Fibroblast of lung (primary cell): Measurements from ENCODE around the gene UBR4.

Experiments
- EZH2 ChIP-seq: IDR thresholded peaks from 2 replicates; pipeline ENCODE4 v1.5.1; 2012; ENCODE audit warnings: low read length, control low read depth, mild to moderate bottlenecking; ENCODE audit errors: missing control alignments
- TF ChIP-seq, protein P1 (sequence below), 2 donors: IDR thresholded peaks in 1 of 2; conservative IDR thresholded peaks in 1 of 2; 1 replicate in 1 of 2; 2 replicates in 1 of 2; pipeline ENCODE4 v1.5.1; 2011 to 2012; ENCODE audit warnings: low read length in 2 of 2, control low read depth in 1 of 2, inconsistent platforms in 1 of 2, low read depth in 1 of 2, mild to moderate bottlenecking in 1 of 2

- TF ChIP-seq, protein P1, sequence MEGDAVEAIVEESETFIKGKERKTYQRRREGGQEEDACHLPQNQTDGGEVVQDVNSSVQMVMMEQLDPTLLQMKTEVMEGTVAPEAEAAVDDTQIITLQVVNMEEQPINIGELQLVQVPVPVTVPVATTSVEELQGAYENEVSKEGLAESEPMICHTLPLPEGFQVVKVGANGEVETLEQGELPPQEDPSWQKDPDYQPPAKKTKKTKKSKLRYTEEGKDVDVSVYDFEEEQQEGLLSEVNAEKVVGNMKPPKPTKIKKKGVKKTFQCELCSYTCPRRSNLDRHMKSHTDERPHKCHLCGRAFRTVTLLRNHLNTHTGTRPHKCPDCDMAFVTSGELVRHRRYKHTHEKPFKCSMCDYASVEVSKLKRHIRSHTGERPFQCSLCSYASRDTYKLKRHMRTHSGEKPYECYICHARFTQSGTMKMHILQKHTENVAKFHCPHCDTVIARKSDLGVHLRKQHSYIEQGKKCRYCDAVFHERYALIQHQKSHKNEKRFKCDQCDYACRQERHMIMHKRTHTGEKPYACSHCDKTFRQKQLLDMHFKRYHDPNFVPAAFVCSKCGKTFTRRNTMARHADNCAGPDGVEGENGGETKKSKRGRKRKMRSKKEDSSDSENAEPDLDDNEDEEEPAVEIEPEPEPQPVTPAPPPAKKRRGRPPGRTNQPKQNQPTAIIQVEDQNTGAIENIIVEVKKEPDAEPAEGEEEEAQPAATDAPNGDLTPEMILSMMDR (conservative IDR thresholded peaks at IDR 0.05 in 1 of 2, IDR thresholded peaks at IDR 0.05 in 1 of 2; ENCODE audit: low read depth in 1 of 2, low read length in 2 of 2), result no peak
- no peak for TF ChIP-seq EZH2
Measured at GRCh38 chr1:19037659-19038058, 172.4 kb downstream of the UBR4 start.
